GM23248 (cell line): ENCODE results near the gene ARNT2. TPM values are rescaled to one million over a fixed set of nuclear protein-coding genes. Genes with fewer than 3 reads are reported as not detected.

Experiments used
- DNase-seq: peaks from one replicate; pipeline ENCODE4 v3.0.0-alpha.2; 2015
- H2AFZ ChIP-seq: fragments of 200-600 bp; sonication (generic); 2 replicates; pipeline ENCODE4 v1.6.1; 2016; ENCODE audit warnings: antibody characterized with exemption
- H3F3A ChIP-seq: fragments of 200-600 bp; sonication (generic); 2 replicates; pipeline ENCODE4 v1.6.1; 2016; ENCODE audit warnings: mild to moderate bottlenecking, antibody characterized with exemption, mixed run types; ENCODE audit not compliant: insufficient read depth
- H3K27ac ChIP-seq: fragments of 200-600 bp; sonication (generic); 2 replicates; pipeline ENCODE4 v1.5.1; 2016; ENCODE audit warnings: mild to moderate bottlenecking
- H3K27me3 ChIP-seq: fragments of 200-600 bp; sonication (generic); replicated peaks from 2 replicates; pipeline ENCODE4 v1.6.1; 2016; ENCODE audit warnings: mild to moderate bottlenecking; ENCODE audit not compliant: insufficient read depth
- H3K36me3 ChIP-seq: fragments of 200-600 bp; sonication (generic); 2 replicates; pipeline ENCODE4 v1.6.1; 2016; ENCODE audit warnings: low read depth, mild to moderate bottlenecking
- H3K4me1 ChIP-seq: fragments of 200-600 bp; sonication (generic); 2 replicates; pipeline ENCODE4 v1.6.1; 2016; ENCODE audit warnings: mild to moderate bottlenecking; ENCODE audit not compliant: insufficient read depth
- H3K4me2 ChIP-seq: fragments of 200-600 bp; sonication (generic); one replicate; pipeline ENCODE4 v1.6.1; 2016; ENCODE audit warnings: mild to moderate bottlenecking; ENCODE audit not compliant: unreplicated experiment
- H3K4me3 ChIP-seq: fragments of 200-600 bp; sonication (generic); 2 replicates; pipeline ENCODE4 v1.5.1; 2016; ENCODE audit warnings: mild to moderate bottlenecking
- H3K79me2 ChIP-seq: fragments of 200-600 bp; sonication (generic); 2 replicates; pipeline ENCODE4 v1.6.1; 2016; ENCODE audit warnings: mild to moderate bottlenecking; ENCODE audit not compliant: insufficient read depth
- H3K9ac ChIP-seq: fragments of 200-600 bp; sonication (generic); 2 replicates; pipeline ENCODE4 v1.6.1; 2016; ENCODE audit warnings: mild to moderate bottlenecking
- H3K9me2 ChIP-seq: fragments of 200-600 bp; sonication (generic); 2 replicates; pipeline ENCODE4 v1.6.1; 2016; ENCODE audit warnings: mixed run types, mild to moderate bottlenecking, moderate library complexity; ENCODE audit not compliant: insufficient read depth
- H3K9me3 ChIP-seq: fragments of 200-600 bp; sonication (generic); one replicate; pipeline ENCODE4 v1.6.1; 2017; ENCODE audit warnings: low read depth
- H4K20me1 ChIP-seq: fragments of 200-600 bp; sonication (generic); 2 replicates; pipeline ENCODE4 v1.6.0; 2016; ENCODE audit not compliant: insufficient read depth
- EZH2 ChIP-seq: fragments of 200-600 bp; sonication (generic); IDR thresholded peaks from 2 replicates; pipeline ENCODE4 v1.6.1; 2018; ENCODE audit warnings: antibody characterized with exemption, mild to moderate bottlenecking; ENCODE audit not compliant: insufficient read depth, poor library complexity, severe bottlenecking
- EZH2phosphoT487 ChIP-seq: fragments of 200-600 bp; sonication (generic); IDR thresholded peaks from 2 replicates; pipeline ENCODE4 v1.6.1; 2018; ENCODE audit warnings: antibody characterized with exemption, moderate library complexity, mild to moderate bottlenecking, low read depth; ENCODE audit not compliant: insufficient read depth
- WGBS, 2 experiments: methylation state at CpG; one replicate each; pipeline ENCODE4 v1.1.6; 2015 to 2017; ENCODE audit warnings: low lambda C conversion rate in 2 of 2, low coverage in 1 of 2; ENCODE audit errors: missing lambda C conversion rate in 2 of 2; 5-methylcytosine and 5-hydroxymethylcytosine counted together
- in situ Hi-C: fragments of 300-500 bp; cut with MboI; formaldehyde crosslinking; loops from 2 replicates; pipeline ENCODE4 v1.15.0; 2020
- polyA plus RNA-seq: library from polyadenylated mRNA; unstranded; fragments of >200 nt; fragmentation: Nextera tagmentation; extraction: Ambion mirVana; gene quantifications from 2 replicates; pipeline ENCODE4 v1.2.1, GENCODE V29; 2016
- total RNA-seq: library from RNA; depleted of rRNA; stranded (reverse); fragments of >200 nt; shearing (Covaris generic); gene quantifications from 2 replicates; pipeline ENCODE4 v1.2.3, GENCODE V29; 2014

Gene ARNT2
- total and polyA plus RNA-seq, 2 experiments from 2014 or later, result 9.3 to 23.5 TPM

GRCh38 chr15:80536716-80537115 lies 132.5 kb downstream of the ARNT2 start:
- Histone ChIP-seq H3K4me2 (no peak overlapping the region), H3K4me1 (peaks cover 4% of the 10 kb centered on the region), H3K27ac (no peak overlapping the region), H4K20me1 (no peaks in the 10 kb centered on the region), H2AFZ (no peak overlapping the region), H3K9me3 (no peaks in the 10 kb centered on the region), H3K4me3 (no peak overlapping the region), H3K9me2 (no peaks in the 10 kb centered on the region), H3K27me3 (no peaks in the 10 kb centered on the region), H3K79me2 (no peaks in the 10 kb centered on the region), H3K36me3 (no peaks in the 10 kb centered on the region; the same call in 1 of the 2 replicates), H3K9ac (no peak overlapping the region), H3F3A (peaks cover 21% of the 10 kb centered on the region; the same call in 1 of the 2 replicates)
- 93 to 100% methylated on average over 2 of the region's 2 CpGs for WGBS, 2 experiments
- DNase-seq, result no peak
- in situ Hi-C loops, result no loop called here
- TF ChIP-seq EZH2phosphoT487 (no peak), EZH2 (no peak)

DNA sequence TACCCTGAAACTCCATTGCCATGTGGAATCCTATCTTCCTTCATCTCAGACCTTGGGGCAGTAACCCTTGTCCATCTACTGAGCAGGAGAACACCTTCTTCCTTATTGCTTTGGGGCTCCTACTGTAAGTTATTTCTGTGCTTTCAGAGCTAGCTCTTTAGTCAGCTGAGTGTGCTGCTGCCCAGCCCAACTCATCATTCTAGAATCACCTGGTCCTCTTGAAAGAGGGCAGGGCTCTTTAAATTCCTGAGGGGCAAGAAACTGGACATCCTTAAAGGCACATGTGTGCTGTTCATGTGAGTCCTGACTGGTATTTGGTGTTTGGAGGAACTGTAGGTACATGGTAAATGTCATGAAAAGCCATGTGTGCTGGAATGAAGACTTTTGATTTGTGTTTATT lies 140.9 kb downstream of the ARNT2 start:
- H2AFZ ChIP-seq, result no peak overlapping the region
- in situ Hi-C loops, result no loop called here

GRCh38 chr15:80547264-80547663 lies 143.1 kb downstream of the ARNT2 start:
- no peak overlapping the region for H3K4me2 ChIP-seq

More for the DNA sequence above, 140.9 kb downstream of the ARNT2 start:
- Histone ChIP-seq H3K9me2 (no peaks in the 10 kb centered on the region), H3K4me1 (peaks cover 28% of the 10 kb centered on the region), H3K4me2 (no peak overlapping the region), H3K9me3 (no peaks in the 10 kb centered on the region), H4K20me1 (no peaks in the 10 kb centered on the region), H3K27me3 (no peaks in the 10 kb centered on the region), H3K36me3 (peaks cover 4% of the 10 kb centered on the region), H3K4me3 (no peak overlapping the region), H3K27ac (no peak overlapping the region), H3F3A (peaks cover 21% of the 10 kb centered on the region), H3K79me2 (peaks cover 20% of the 10 kb centered on the region), H3K9ac (no peak overlapping the region)
- DNase-seq, result no peak
- TF ChIP-seq EZH2 (no peak), EZH2phosphoT487 (no peak)

GRCh38 chr15:80549191-80549590 lies 145.0 kb downstream of the ARNT2 start:
- H3K4me3 ChIP-seq, result peak overlapping the region; percentile 54
- DNase-seq, result peak; percentile 75
- H2AFZ ChIP-seq, result no peak overlapping the region
- H4K20me1 ChIP-seq, result no peaks in the 10 kb centered on the region
- no peaks in the 10 kb centered on the region for H3K27me3 ChIP-seq
- 0 out of 2 replicates have a peak overlapping the region, but pooled peaks have one; percentile 4 for H3K9ac ChIP-seq
- peaks cover 13% of the 10 kb centered on the region for H3K36me3 ChIP-seq
- peak overlapping the region; percentile 64 for H3K4me2 ChIP-seq
- 21 to 24% methylated on average over 1 of the region's 1 CpG for WGBS, 2 experiments
- no peak for TF ChIP-seq EZH2phosphoT487
- TF ChIP-seq EZH2, result no peak
- no peaks in the 10 kb centered on the region for H3K9me2 ChIP-seq
- H3K79me2 ChIP-seq, result peaks cover 20% of the 10 kb centered on the region
- H3K9me3 ChIP-seq, result no peaks in the 10 kb centered on the region
- in situ Hi-C loops, result no loop called here
- H3K27ac ChIP-seq, result peak overlapping the region; percentile 63
- peaks cover 44% of the 10 kb centered on the region for H3K4me1 ChIP-seq
- peaks cover 40% of the 10 kb centered on the region for H3F3A ChIP-seq

More at GRCh38 chr15:80547264-80547663, 143.1 kb downstream of the ARNT2 start:
- in situ Hi-C loops, result no loop called here
- no peak for DNase-seq
- no peak for TF ChIP-seq EZH2phosphoT487
- TF ChIP-seq EZH2, result no peak
- Histone ChIP-seq H3K4me1 (peaks cover 44% of the 10 kb centered on the region), H3F3A (peaks cover 40% of the 10 kb centered on the region), H3K9me2 (no peaks in the 10 kb centered on the region), H3K9ac (no peak overlapping the region), H3K27me3 (no peaks in the 10 kb centered on the region), H3K27ac (no peak overlapping the region), H4K20me1 (no peaks in the 10 kb centered on the region), H3K79me2 (peaks cover 20% of the 10 kb centered on the region), H2AFZ (no peak overlapping the region), H3K9me3 (no peaks in the 10 kb centered on the region), H3K4me3 (no peak overlapping the region; the same call in 1 of the 2 replicates), H3K36me3 (peaks cover 4% of the 10 kb centered on the region)
- 85 to 89% methylated on average over 2 of the region's 2 CpGs for WGBS, 2 experiments

GRCh38 chr15:80549654-80550053 lies 145.5 kb downstream of the ARNT2 start:
- Histone ChIP-seq H3K9ac (0 out of 2 replicates have a peak overlapping the region, but pooled peaks have one; percentile 4), H3K27me3 (no peaks in the 10 kb centered on the region)
- TF ChIP-seq EZH2 (no peak), EZH2phosphoT487 (no peak)

More at GRCh38 chr15:80549654-80550053, 145.5 kb downstream of the ARNT2 start:
- Histone ChIP-seq H3K4me2 (peak overlapping the region; percentile 64), H3K4me3 (peak overlapping the region; percentile 54), H3K9me3 (no peaks in the 10 kb centered on the region), H3F3A (peaks cover 40% of the 10 kb centered on the region), H4K20me1 (no peaks in the 10 kb centered on the region), H3K4me1 (peaks cover 44% of the 10 kb centered on the region), H3K36me3 (peaks cover 12% of the 10 kb centered on the region; the same call in 1 of the 2 replicates), H2AFZ (no peak overlapping the region), H3K27ac (peak overlapping the region; percentile 63), H3K79me2 (peaks cover 20% of the 10 kb centered on the region), H3K9me2 (no peaks in the 10 kb centered on the region)
- WGBS, 2 experiments, result 17 to 27% methylated on average over 3 of the region's 3 CpGs
- in situ Hi-C loops, result no loop called here
- DNase-seq, result no peak
